ENCODE results near the gene BCL7A.

Gene BCL7A

GRCh38 chr12:122086641-122087285 is 65.1 kb downstream of the BCL7A start:
- no peak for DNase-seq (ENCODE audit: low spot score)
- in situ Hi-C loops (cut with MboI; ENCODE audit: low sequenced_read_pairs, unreplicated experiment) = no loop called here

GRCh38 chr12:122087431-122088178 is 65.9 kb downstream of the BCL7A start:
- in situ Hi-C loops (cut with MboI; ENCODE audit: low sequenced_read_pairs, unreplicated experiment) = no loop called here
- no peak for TF ChIP-seq CTCF (IDR thresholded peaks at IDR 0.05; ENCODE audit: borderline replicate concordance, control extremely low read depth, extremely low read depth, insufficient read depth, missing control alignments)
- no peak for DNase-seq (ENCODE audit: low spot score)

More at GRCh38 chr12:122086641-122087285, 65.1 kb downstream of the BCL7A start:
- no peak for TF ChIP-seq CTCF (IDR thresholded peaks at IDR 0.05; ENCODE audit: borderline replicate concordance, control extremely low read depth, extremely low read depth, insufficient read depth, missing control alignments)

GRCh38 chr12:122088179-122088810 is 66.6 kb downstream of the BCL7A start:
- no peak for DNase-seq (ENCODE audit: low spot score)
- in situ Hi-C loops (cut with MboI; ENCODE audit: low sequenced_read_pairs, unreplicated experiment) = no loop called here
- no peak for TF ChIP-seq CTCF (IDR thresholded peaks at IDR 0.05; ENCODE audit: borderline replicate concordance, control extremely low read depth, extremely low read depth, insufficient read depth, missing control alignments)

DNA sequence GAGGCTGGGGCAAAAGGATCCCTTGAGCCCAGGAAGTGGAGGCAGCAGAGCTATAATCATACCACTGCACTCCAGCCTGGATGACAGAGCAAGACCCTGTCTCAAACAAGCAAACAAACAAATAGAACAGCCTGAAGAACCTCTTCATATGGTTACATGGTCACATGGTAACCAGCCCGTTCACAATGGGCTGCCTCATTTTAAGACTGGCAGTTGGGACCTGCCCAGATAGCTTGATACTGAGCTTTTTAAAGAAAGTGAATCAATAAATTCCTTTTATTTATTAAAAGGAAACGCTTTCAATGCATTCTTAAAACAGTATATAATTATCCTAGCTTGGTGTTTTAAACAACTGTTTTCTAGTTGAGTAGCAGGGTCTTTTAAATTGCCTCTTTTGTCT is 67.4 kb downstream of the BCL7A start:
- DNase-seq (ENCODE audit: low spot score) = no peak
- in situ Hi-C loops (cut with MboI; ENCODE audit: low sequenced_read_pairs, unreplicated experiment) = no loop called here
- no peak for TF ChIP-seq CTCF (IDR thresholded peaks at IDR 0.05; ENCODE audit: borderline replicate concordance, control extremely low read depth, extremely low read depth, insufficient read depth, missing control alignments)

DNA sequence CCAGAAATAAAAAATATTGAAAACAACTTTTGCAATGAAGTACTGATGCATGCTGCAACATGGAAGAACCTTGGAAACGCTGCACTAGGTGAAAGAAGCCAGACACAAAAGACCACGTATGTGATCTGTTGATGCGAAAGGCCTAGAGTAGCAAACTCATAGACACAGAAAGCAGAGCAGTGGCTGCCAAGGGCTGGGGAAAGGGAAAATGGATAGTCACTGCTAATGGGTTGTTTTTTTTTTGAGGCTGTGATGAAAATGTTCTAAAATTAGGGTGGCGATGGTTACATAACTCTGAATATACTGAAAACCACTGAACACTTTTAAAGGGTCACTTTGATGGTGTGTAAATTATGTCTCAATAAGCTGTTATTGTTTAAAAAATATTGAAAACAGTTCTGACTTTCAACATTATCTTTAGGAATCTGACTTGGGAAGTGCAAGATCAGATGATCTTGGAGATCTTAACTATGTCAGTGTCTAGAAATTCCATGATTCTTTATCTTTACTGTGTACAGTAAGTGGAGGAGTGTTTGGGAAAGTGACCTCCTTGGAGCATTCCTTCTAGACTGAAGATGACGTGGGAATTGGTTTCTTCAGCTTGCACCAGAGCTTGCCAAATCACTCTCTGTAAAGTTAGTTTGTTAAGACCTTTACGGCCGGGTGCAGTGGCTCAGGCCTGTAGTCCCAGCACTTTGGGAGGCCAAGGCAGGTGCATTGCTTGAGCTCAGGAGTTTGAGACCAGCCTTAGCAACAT is 69.3 kb downstream of the BCL7A start:
- in situ Hi-C loops (cut with MboI; ENCODE audit: low sequenced_read_pairs, unreplicated experiment) = no loop called here
- TF ChIP-seq CTCF (IDR thresholded peaks at IDR 0.05; ENCODE audit: borderline replicate concordance, control extremely low read depth, extremely low read depth, insufficient read depth, missing control alignments) = no peak
- DNase-seq (ENCODE audit: low spot score) = no peak

Data from GM13976 (cell line).